Right atrium auricular region (tissue), 2 donors: ENCODE measurements around the gene SNAPC3. TPM values are rescaled to one million over a fixed set of nuclear protein-coding genes. Genes with fewer than 3 reads are reported as not detected.

Source experiments
- DNase-seq: peaks from one replicate; pipeline ENCODE4 v3.0.0-alpha.2; 2019; ENCODE audit warnings: low spot score
- H3K27ac ChIP-seq, 2 donors: fragments of 200-600 bp; sonication (generic); 1 replicate in 1 of 2; 2 replicates in 1 of 2; pipeline ENCODE4 v1.5.1; 2016 to 2019
- H3K27me3 ChIP-seq, 2 donors: fragments of 200-600 bp; sonication (generic); one replicate each; pipeline versions ENCODE4 v1.5.1 to v1.6.0; 2017 to 2019
- H3K36me3 ChIP-seq: fragments of 200-600 bp; sonication (generic); one replicate; pipeline ENCODE4 v1.5.1; 2016
- H3K4me1 ChIP-seq, 2 donors: fragments of 200-600 bp; sonication (generic); one replicate each; pipeline versions ENCODE4 v1.5.1 to v1.6.0; 2017 to 2019
- H3K4me3 ChIP-seq, 2 donors: fragments of 200-600 bp; sonication (generic); 1 replicate in 1 of 2; 2 replicates in 1 of 2; pipeline ENCODE4 v1.5.1; 2017 to 2019; ENCODE audit warnings: mild to moderate bottlenecking in 1 of 2, moderate library complexity in 1 of 2
- H3K9me3 ChIP-seq, 2 donors: fragments of 200-600 bp; sonication (generic); one replicate each; pipeline ENCODE4 v1.5.1; 2019
- total RNA-seq, 2 donors: library from RNA; depleted of rRNA; stranded (reverse); fragments of >200 nt; gene quantifications; one replicate each; pipeline ENCODE4 v1.1.0, GENCODE V29; 2016
- TF ChIP-seq, protein P1 (sequence below), 2 donors: fragments of 200-600 bp; sonication (generic); IDR thresholded peaks; one replicate each; pipeline ENCODE4 v1.5.1; 2019; ENCODE audit warnings: antibody characterized with exemption in 2 of 2

Gene SNAPC3
- total RNA-seq, 2 donors from 2014 or later: 14.5 to 23.9 TPM

DNA sequence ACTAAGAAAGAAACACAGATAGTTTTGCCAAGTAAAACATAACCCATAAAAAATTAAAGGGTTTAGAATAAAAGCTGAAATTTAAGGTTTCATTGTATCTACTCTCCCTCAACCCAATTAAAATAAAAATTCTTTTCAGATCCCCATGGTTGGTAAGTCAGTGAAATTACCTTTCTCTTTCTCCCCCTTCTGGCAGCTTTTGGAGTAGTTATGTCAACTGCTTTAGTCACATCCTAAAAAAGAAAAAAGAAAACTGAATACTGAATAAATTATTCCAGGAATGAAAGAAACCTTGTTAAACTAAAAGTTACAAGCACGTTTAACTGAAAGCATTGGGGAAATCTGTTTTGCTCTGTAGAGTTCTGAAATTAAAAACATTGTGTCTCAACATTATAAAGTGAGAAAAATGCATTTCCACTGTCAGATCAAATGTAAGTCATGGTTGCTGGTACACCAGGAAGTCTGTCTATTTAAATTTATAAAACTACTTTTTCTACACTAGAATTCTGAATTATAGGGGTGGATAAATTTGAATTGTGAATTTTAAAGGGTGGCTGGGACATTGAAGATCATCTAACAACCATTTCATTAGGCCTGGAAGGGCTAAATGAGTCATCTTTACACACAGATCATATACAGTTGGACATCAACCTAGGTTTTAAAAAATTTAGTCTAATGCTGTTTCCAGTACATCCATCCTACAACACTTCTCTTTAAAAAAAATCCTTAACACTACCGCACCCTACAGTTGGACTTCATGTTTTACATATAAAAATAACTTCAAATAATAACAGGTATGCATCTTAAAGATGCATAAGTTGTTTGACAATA, 63.4 kb downstream of the SNAPC3 start:
- TF ChIP-seq, protein P1, sequence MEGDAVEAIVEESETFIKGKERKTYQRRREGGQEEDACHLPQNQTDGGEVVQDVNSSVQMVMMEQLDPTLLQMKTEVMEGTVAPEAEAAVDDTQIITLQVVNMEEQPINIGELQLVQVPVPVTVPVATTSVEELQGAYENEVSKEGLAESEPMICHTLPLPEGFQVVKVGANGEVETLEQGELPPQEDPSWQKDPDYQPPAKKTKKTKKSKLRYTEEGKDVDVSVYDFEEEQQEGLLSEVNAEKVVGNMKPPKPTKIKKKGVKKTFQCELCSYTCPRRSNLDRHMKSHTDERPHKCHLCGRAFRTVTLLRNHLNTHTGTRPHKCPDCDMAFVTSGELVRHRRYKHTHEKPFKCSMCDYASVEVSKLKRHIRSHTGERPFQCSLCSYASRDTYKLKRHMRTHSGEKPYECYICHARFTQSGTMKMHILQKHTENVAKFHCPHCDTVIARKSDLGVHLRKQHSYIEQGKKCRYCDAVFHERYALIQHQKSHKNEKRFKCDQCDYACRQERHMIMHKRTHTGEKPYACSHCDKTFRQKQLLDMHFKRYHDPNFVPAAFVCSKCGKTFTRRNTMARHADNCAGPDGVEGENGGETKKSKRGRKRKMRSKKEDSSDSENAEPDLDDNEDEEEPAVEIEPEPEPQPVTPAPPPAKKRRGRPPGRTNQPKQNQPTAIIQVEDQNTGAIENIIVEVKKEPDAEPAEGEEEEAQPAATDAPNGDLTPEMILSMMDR (IDR thresholded peaks at IDR 0.05): peak; percentile 20 to 56
- no peaks in the 10 kb centered on the region for H3K27me3 ChIP-seq
- H3K9me3 ChIP-seq: no peaks in the 10 kb centered on the region
- no peaks in the 10 kb centered on the region for H3K4me1 ChIP-seq
- peaks cover 10% of the 10 kb centered on the region for H3K36me3 ChIP-seq
- H3K27ac ChIP-seq: no peak overlapping the region
- no peak for DNase-seq
- no peak overlapping the region for H3K4me3 ChIP-seq

DNA sequence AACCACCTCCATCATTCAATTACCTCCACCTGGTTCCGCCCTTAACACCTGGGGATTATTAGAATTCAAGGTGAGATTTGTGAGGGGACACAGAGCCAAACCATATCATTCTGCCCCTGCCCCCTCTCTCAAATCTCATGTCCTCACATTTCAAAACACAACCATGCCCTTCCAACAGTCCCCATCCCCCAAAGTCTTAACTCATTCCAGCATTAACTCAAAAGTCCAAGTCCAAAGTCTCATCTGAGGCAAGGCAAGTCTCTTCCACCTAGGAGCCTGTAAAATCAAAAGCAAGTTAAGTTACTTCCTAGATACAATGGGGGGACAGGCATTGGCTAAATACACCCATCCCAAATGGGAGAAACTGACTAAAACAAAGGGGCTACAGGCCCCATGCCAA, 69.3 kb downstream of the SNAPC3 start:
- no peaks in the 10 kb centered on the region for H3K9me3 ChIP-seq
- H3K27me3 ChIP-seq: no peaks in the 10 kb centered on the region
- DNase-seq: no peak
- H3K36me3 ChIP-seq: peaks cover 4% of the 10 kb centered on the region
- TF ChIP-seq, protein P1 (IDR thresholded peaks at IDR 0.05): no peak
- H3K4me1 ChIP-seq: peaks cover 0 to 6% of the 10 kb centered on the region in 2 donors
- no peak overlapping the region for H3K27ac ChIP-seq
- no peak overlapping the region for H3K4me3 ChIP-seq

DNA sequence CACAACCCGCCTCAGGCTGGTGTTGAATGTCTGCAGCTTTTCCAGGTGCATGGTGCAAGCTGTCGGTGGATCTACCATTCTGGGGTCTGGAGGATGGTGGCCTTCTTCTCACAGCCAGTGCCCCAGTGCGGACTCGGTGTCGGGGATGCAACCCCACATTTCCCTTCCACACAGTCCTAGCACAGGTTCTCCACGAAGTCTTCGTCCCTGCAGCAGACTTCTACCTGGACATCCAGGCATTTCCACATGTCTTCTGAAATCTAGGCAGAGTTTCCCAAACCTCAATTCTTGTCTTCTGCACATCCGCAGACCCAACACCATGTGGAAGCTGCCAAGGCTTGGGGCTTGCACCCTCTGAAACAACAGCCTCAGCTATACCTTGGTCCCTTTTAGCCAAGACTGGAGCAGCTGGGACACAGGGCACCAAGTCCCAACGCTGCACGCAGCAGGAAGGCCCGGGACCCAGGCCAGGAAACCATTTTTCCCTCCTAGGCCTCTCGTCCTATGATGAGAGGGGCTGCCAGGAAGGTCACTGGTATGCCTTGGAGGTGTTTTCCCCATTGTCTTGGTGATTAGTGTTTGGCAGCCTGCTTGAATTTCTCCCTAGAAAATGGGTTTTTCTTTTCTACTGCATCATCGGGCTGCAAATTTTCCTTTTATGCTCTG, 69.9 kb downstream of the SNAPC3 start:
- TF ChIP-seq, protein P1 (IDR thresholded peaks at IDR 0.05): no peak
- Histone ChIP-seq H3K4me1 (peaks cover 0 to 6% of the 10 kb centered on the region in 2 donors), H3K36me3 (peaks cover 4% of the 10 kb centered on the region), H3K9me3 (no peaks in the 10 kb centered on the region), H3K4me3 (no peak overlapping the region), H3K27me3 (no peaks in the 10 kb centered on the region), H3K27ac (no peak overlapping the region)
- no peak for DNase-seq

DNA sequence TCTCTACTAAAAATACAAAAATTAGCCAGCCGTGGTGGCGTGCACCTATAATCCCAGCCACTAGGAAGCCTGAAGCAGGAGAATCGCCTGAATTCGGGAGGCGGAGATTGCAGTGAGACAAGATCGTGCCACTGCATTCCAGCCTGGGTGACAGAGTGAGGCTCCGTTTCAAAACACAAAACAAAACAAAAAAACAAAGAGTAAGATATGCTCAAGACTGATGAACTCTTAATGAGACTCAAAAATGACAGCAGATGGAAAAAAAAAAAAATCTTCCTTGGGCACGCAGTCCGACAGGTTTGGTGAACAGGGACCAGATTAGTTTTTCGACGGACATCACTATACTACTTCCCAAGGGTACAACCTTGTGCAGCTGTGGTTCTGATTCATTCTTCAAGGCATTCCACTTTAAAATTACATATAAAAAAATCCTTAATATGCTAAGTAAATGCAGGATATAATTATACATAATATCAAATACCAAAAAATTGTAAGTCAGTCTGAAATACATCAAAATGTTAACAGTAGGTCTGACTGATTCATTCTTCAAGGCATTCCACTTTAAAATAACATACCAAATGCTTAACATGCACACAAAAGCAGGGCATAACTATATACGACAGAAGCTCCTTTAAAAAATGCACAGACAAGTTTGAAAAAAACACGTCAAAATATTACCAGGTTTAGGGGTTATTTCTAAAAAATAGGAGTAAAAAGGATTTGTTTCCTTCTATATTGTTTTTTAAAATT, 75.7 kb downstream of the SNAPC3 start:
- Histone ChIP-seq H3K36me3 (no peaks in the 10 kb centered on the region), H3K27me3 (no peaks in the 10 kb centered on the region), H3K9me3 (no peaks in the 10 kb centered on the region), H3K4me3 (no peak overlapping the region), H3K27ac (no peak overlapping the region), H3K4me1 (peaks cover 0 to 6% of the 10 kb centered on the region in 2 donors)
- DNase-seq: no peak
- TF ChIP-seq, protein P1 (IDR thresholded peaks at IDR 0.05): no peak

DNA sequence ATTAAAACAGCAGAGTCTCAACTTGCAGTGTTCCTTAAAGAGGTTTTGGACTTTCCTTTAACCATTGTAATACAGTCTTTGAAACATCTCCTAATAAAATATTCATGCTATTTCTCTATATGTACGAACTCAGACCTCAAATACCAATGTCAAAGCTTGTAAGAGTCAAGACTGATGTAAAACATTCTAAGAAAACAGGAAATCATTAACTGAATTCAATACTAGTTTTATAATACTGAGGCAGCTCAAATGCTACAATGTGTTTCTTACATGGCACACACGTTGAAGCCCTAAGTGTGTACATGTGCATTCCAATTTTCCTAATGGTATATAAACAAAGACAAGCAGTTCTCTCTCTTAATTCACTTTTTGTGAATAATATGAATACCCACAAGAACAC, 76.5 kb downstream of the SNAPC3 start:
- TF ChIP-seq, protein P1 (IDR thresholded peaks at IDR 0.05): no peak
- no peaks in the 10 kb centered on the region for H3K27me3 ChIP-seq
- no peaks in the 10 kb centered on the region for H3K36me3 ChIP-seq
- H3K4me1 ChIP-seq: peaks cover 0 to 6% of the 10 kb centered on the region in 2 donors
- no peaks in the 10 kb centered on the region for H3K9me3 ChIP-seq
- H3K27ac ChIP-seq: no peak overlapping the region
- DNase-seq: no peak
- no peak overlapping the region for H3K4me3 ChIP-seq
